Fibroblast of the aortic adventitia (primary cell): ENCODE data around the gene RAB10. TPM values are rescaled to one million over a fixed set of nuclear protein-coding genes. Genes with fewer than 3 reads are reported as not detected.

Experiments
- DNase-seq: peaks from one replicate; pipeline ENCODE4 v3.0.0-alpha.2; 2010; ENCODE audit warnings: low read depth
- H3K4me3 ChIP-seq: 2 replicates; pipeline ENCODE4 v1.5.1; 2011; ENCODE audit warnings: low read depth, mild to moderate bottlenecking, control low read depth, low read length, moderate library complexity
- total RNA-seq: library from RNA; depleted of rRNA; stranded (reverse); fragments of >200 nt; gene quantifications from 2 replicates; pipeline ENCODE4 v1.2.3, GENCODE V29; 2012; ENCODE audit warnings: low replicate concordance
- TF ChIP-seq, protein P1 (sequence below): IDR thresholded peaks from 2 replicates; pipeline ENCODE4 v1.5.1; 2011; ENCODE audit warnings: mild to moderate bottlenecking, low read length, control low read depth, inconsistent platforms; ENCODE audit not compliant: insufficient read depth

The RAB10 gene
- total RNA-seq = 234 and 357 TPM in 2 replicates

DNA sequence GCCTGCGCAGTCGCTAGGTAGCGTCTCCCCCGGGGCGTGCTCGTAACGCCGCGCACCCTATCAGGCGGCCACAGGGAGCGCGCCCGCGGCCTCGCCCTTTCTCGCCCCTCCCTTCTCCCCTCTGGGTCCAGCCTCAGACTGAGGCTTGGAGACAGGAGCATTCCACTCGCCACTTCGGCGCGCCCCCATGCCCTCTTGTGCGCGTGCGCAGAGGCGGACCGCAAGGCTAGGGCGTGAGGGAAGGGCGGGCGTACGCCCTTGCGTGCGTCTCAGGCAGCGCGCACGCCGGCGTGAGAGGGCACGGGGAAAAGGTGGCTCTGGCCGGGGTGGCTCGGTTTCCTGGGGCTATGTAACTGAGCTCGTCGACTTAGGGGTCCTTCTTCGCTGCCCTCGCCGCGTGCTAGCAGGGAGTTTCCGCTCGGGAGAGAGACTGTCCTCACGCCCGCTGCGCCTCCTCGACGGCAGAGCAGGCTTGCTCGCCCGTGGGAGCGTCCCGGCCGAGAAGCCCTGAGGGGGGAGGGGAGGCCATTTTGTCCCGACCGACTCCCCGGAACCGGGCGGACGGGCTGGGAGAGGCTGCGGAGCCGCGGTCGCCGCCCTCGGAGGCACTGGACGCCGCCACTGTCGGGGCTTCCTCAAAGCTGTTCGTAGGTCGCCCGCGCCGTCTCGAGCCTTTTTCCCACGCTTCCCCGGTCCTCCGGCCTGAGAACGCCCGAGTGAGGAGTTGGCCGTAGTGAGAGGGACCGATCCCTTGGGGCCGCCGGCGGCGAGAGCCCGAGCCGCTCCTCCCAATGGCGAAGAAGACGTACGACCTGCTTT lies at the start of gene RAB10:
Gene RAB10 (plus strand): TSS at position 267 of the 819 bp plus-strand sequence. CDS start 525 bp downstream, at position 792.
- TF ChIP-seq, protein P1, sequence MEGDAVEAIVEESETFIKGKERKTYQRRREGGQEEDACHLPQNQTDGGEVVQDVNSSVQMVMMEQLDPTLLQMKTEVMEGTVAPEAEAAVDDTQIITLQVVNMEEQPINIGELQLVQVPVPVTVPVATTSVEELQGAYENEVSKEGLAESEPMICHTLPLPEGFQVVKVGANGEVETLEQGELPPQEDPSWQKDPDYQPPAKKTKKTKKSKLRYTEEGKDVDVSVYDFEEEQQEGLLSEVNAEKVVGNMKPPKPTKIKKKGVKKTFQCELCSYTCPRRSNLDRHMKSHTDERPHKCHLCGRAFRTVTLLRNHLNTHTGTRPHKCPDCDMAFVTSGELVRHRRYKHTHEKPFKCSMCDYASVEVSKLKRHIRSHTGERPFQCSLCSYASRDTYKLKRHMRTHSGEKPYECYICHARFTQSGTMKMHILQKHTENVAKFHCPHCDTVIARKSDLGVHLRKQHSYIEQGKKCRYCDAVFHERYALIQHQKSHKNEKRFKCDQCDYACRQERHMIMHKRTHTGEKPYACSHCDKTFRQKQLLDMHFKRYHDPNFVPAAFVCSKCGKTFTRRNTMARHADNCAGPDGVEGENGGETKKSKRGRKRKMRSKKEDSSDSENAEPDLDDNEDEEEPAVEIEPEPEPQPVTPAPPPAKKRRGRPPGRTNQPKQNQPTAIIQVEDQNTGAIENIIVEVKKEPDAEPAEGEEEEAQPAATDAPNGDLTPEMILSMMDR = no peak
- DNase-seq = peak; percentile 99

DNA sequence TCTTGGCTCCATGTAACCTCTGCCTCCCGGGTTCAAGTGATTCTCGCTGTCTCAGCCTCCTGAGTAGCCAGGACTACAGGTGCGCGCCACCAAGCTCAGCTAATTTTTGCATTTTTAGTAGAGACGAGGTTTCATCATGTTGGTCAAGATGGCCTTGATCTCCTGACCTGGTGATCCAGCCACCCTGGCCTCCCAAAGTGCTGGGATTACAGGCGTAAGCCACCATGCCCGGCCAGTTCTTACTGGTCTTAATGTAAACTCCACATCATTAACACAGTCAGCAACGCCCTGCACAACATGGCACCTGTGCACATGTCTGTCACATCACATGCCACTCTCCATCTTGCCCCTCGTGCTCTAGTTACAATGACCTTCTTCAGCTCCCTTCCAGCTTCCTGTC lies 45.8 kb upstream of the RAB10 start:
- no peak for DNase-seq
- H3K4me3 ChIP-seq = no peak overlapping the region
- TF ChIP-seq, protein P1 = no peak

More for the DNA sequence above, at the start of gene RAB10:
- H3K4me3 ChIP-seq = peak within 1 kb of the TSS; percentile 98

DNA sequence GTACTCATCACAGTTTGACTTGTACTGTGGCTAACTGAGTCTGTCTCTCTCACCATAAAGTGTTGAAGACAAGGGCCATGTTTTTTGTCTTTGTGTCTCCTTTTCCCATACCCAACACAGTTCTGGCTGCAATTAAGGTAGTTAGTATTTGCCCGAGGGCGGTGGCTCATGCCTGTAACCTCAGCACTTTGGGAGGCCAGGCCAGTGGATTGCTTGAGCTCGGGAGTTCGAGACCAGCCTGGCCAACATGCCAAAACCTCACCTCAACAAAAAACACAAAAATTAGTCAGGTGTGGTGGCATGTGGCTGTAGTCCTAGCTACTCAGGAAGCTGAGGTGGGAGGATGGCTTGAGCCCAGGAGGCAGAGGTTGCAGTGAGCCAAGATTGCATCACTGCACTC lies 44.7 kb upstream of the RAB10 start:
- TF ChIP-seq, protein P1 = no peak
- no peak overlapping the region for H3K4me3 ChIP-seq
- DNase-seq = no peak

DNA sequence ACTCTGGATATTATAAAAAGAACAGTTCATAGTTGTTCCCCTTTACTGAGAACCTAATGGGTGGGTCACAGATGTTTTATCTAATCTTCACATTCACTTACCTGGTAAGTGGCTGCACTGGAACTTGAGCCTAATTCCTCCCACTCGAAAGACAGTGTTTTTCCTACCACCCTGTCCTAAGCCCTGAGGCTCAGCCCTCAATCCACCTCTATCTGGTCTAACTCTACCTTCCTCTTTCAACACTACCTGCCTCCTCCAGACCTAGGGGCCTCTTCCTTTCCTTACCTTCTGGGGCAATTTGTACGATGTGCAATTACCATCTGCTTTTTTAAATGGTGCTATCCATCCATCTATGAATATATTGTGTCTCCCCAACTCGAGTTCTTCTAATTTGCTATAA lies 41.9 kb upstream of the RAB10 start:
- H3K4me3 ChIP-seq = no peak overlapping the region
- TF ChIP-seq, protein P1 = no peak
- DNase-seq = no peak

DNA sequence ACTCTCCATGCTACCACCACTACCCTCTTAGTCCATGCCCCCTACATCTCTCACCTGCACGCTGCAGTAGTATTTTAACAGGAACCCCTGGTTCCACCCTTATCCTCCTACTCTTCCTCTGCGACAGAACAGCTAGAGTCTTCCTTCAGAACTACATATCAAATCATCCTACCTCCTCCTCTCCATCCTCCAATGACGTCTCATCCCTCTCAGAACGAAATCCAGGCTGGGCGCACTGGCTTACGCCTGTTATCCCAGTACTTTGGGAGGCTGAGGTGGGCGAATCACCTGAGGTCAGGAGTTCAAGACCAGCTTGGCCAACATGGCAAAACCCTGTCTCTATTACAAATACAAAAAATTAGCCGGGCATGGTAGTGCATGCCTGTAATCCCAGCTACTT lies 41.3 kb upstream of the RAB10 start:
- H3K4me3 ChIP-seq = no peak overlapping the region
- no peak for DNase-seq
- TF ChIP-seq, protein P1 = no peak

DNA sequence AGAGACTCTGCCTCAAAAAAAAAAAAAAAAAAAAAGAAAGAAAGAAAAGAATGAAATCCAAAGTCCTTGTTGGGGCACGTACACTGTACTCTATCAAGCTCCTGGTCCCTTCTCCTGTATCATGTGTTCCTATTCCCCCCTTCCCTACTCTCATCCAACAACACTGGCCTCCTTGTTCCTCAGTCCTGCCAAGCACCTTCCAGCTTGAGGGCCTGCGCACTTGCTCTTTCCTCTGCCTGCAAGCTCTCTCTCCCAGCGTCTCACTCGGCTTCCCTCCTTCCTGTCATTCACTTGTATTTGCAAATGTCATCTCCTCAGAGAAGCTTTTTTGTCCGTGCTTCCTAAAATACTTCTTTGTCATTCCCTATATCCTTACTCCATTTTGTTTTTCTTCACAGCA lies 40.8 kb upstream of the RAB10 start:
- H3K4me3 ChIP-seq = no peak overlapping the region
- TF ChIP-seq, protein P1 = no peak
- DNase-seq = no peak
